Measurements from ENCODE around the gene AAK1. TPM values are rescaled to one million over a fixed set of nuclear protein-coding genes. Genes with fewer than 3 reads are reported as not detected.

The AAK1 gene
- total RNA-seq, 1 experiment from 2014 or later: 30.6 TPM

- H3K23me2 ChIP-seq (ENCODE audit: insufficient read length, low read depth, low read length, poor library complexity, severe bottlenecking): no peaks in the 10 kb centered on the region
- no peaks in the 10 kb centered on the region; the same call in 1 of the 2 replicates for H3K79me2 ChIP-seq (ENCODE audit: insufficient read depth, low read length)
- no peaks in the 10 kb centered on the region for H3K27me3 ChIP-seq (ENCODE audit: insufficient read depth, low read length)
- no peak overlapping the region for H3K4ac ChIP-seq (ENCODE audit: low read depth, low read length)
- H2BK12ac ChIP-seq (ENCODE audit: insufficient read length, low read depth, low read length): no peak overlapping the region
- no peaks in the 10 kb centered on the region for H4K20me1 ChIP-seq (ENCODE audit: control insufficient read depth, insufficient read depth, insufficient read length)
- Mint-ChIP-seq H3K27ac (no peak overlapping the region), H3K27me3 (ENCODE audit: low read depth) (no peaks in the 10 kb centered on the region), H3K36me3 (ENCODE audit: insufficient read depth in 1 of 3, low read depth in 3 of 3) (peaks cover 2 to 10% (median 7%) of the 10 kb centered on the region in 3 experiments; a peak in 6 of 7 replicates), H3K9me3 (peaks cover 2 to 6% of the 10 kb centered on the region in 2 experiments; a peak in 4 of 5 replicates), H3K4me1 (peaks cover 0 to 3% of the 10 kb centered on the region in 2 experiments; a peak in 2 of 4 replicates), H3K4me3 (no peak overlapping the region)
- no peak overlapping the region for H2BK5ac ChIP-seq (ENCODE audit: insufficient read length, low read length)
- TF ChIP-seq CTCF (conservative IDR thresholded peaks at IDR 0.05): no peak
- H3K14ac ChIP-seq (ENCODE audit: insufficient read depth, low read length): no peak overlapping the region
- no peak overlapping the region for H4K8ac ChIP-seq (replicated peaks; ENCODE audit: insufficient read length, low read depth, low read length)
- no peak overlapping the region for H3K23ac ChIP-seq (ENCODE audit: insufficient read length, low read depth, low read length)
- H4K5ac ChIP-seq (ENCODE audit: insufficient read length, low read depth, low read length): no peak overlapping the region
- H3K9me3 ChIP-seq (ENCODE audit: control insufficient read depth, low read depth, low read length): no peaks in the 10 kb centered on the region
- no peak for DNase-seq
- no peak overlapping the region for H3K56ac ChIP-seq (ENCODE audit: insufficient read length, low read depth, low read length)
- H3K4me1 ChIP-seq (ENCODE audit: insufficient read depth, low read length): no peaks in the 10 kb centered on the region; the same call in 1 of the 2 replicates
- H4K91ac ChIP-seq (ENCODE audit: insufficient read length, low read depth, low read length): no peak overlapping the region
- H2AFZ ChIP-seq (ENCODE audit: low read length): no peak overlapping the region
- H2BK15ac ChIP-seq (ENCODE audit: low read depth, low read length): no peak overlapping the region
- H3K18ac ChIP-seq (ENCODE audit: insufficient read length, low read depth, low read length): no peak overlapping the region
- WGBS (ENCODE audit: extremely low coverage, insufficient read length, low lambda C conversion rate): no CpG with 5 or more reads among the region's 7 CpGs
- no peak overlapping the region for H2AK5ac ChIP-seq (ENCODE audit: insufficient read length, low read length)
- H2BK20ac ChIP-seq (ENCODE audit: low read depth, low read length, poor library complexity, severe bottlenecking): no peak overlapping the region
- no peak overlapping the region for H3K4me2 ChIP-seq (ENCODE audit: insufficient read depth, insufficient read length, low read length)
- no peaks in the 10 kb centered on the region for H3K79me1 ChIP-seq (ENCODE audit: insufficient read depth, low read depth, low read length, poor library complexity, severe bottlenecking)
- H3T11ph ChIP-seq (ENCODE audit: low read length): no peak overlapping the region
- H3K9ac ChIP-seq (ENCODE audit: extremely low read depth, insufficient read length, low read length): no peak overlapping the region
- no peak overlapping the region for H3K27ac ChIP-seq (ENCODE audit: insufficient read length, low read depth, low read length)
- no peak overlapping the region for H2BK120ac ChIP-seq (ENCODE audit: low read depth, low read length, poor library complexity, severe bottlenecking)
These were observed 28.4 kb downstream of the AAK1 start for GRCh38 chr2:69615078-69615625.
